Left lobe of liver (tissue), 2 donors: ENCODE data around the gene TUBB6. TPM values are rescaled to one million over a fixed set of nuclear protein-coding genes. Genes with fewer than 3 reads are reported as not detected.
A peak's percentile ranks its signal among the peaks of the same experiment; 100 is the strongest.

ENCODE experiments used
- ATAC-seq: fragments of 200-7000 bp; cut with Tn5 transposase; one replicate; pipeline ENCODE4 v1.9.1; 2020; ENCODE audit warnings: mild to moderate bottlenecking, moderate library complexity
- DNase-seq: peaks from one replicate; pipeline ENCODE4 v3.0.0-alpha.2; 2020; ENCODE audit warnings: low spot score
- total RNA-seq: library from RNA; stranded (reverse); gene quantifications from one replicate; pipeline ENCODE4 v1.2.1, GENCODE V29; 2021
- donor health status: DM: no; HTN: no; CAD: no; lungs with moderate emphysema.
- donor health status: DM: no; HTN: yes; CAD: no.

The TUBB6 gene
- total RNA-seq, 1 donor from 2014 or later: 5.2 TPM

- ATAC-seq (no peak), DNase-seq (no peak)
Observed at GRCh38 chr18:12335503-12335902, 27.5 kb downstream of the TUBB6 start.

- no peak for DNase-seq
- ATAC-seq: no peak
Observed at GRCh38 chr18:12336171-12336613, 28.2 kb downstream of the TUBB6 start.

- peak; percentile 60 for ATAC-seq
- no peak for DNase-seq
Observed at GRCh38 chr18:12336887-12337286, 28.8 kb downstream of the TUBB6 start.

GRCh38 chr18:12338382-12338781 is 30.3 kb downstream of the TUBB6 start:
- DNase-seq (peak; percentile 16), ATAC-seq (no peak)

GRCh38 chr18:12340945-12341660 is 33.1 kb downstream of the TUBB6 start:
- no peak for ATAC-seq

GRCh38 chr18:12342661-12343060 is 34.6 kb downstream of the TUBB6 start:
- DNase-seq (no peak), ATAC-seq (no peak)

More at GRCh38 chr18:12340945-12341660, 33.1 kb downstream of the TUBB6 start:
- DNase-seq: no peak

- ATAC-seq: no peak
- DNase-seq: no peak
Observed at GRCh38 chr18:12345491-12346239, 37.6 kb downstream of the TUBB6 start.

GRCh38 chr18:12346240-12346565 is 38.2 kb downstream of the TUBB6 start:
- no peak for ATAC-seq
- DNase-seq: peak; percentile 24

GRCh38 chr18:12347895-12348294 is 39.9 kb downstream of the TUBB6 start:
- ATAC-seq (no peak), DNase-seq (no peak)

- no peak for DNase-seq
- no peak for ATAC-seq
Observed at GRCh38 chr18:12352188-12352587, 44.1 kb downstream of the TUBB6 start.

GRCh38 chr18:12359515-12359927 is 51.5 kb downstream of the TUBB6 start:
- DNase-seq (no peak), ATAC-seq (no peak)

- DNase-seq: no peak
- ATAC-seq: no peak
Observed at GRCh38 chr18:12361770-12362378, 53.8 kb downstream of the TUBB6 start.

GRCh38 chr18:12362473-12363174 is 54.6 kb downstream of the TUBB6 start:
- DNase-seq (no peak), ATAC-seq (no peak)

GRCh38 chr18:12366379-12366778 is 58.3 kb downstream of the TUBB6 start:
- DNase-seq (no peak), ATAC-seq (no peak)

GRCh38 chr18:12366784-12367183 is 58.7 kb downstream of the TUBB6 start:
- ATAC-seq (no peak), DNase-seq (no peak)

- DNase-seq: no peak
- ATAC-seq: no peak
Observed at GRCh38 chr18:12369211-12369610, 61.2 kb downstream of the TUBB6 start.

- no peak for ATAC-seq
- DNase-seq: no peak
Observed at GRCh38 chr18:12371590-12371989, 63.5 kb downstream of the TUBB6 start.

GRCh38 chr18:12372406-12372805 is 64.4 kb downstream of the TUBB6 start:
- ATAC-seq: no peak
- no peak for DNase-seq

- no peak for ATAC-seq
- no peak for DNase-seq
Observed at GRCh38 chr18:12373116-12373770, 65.2 kb downstream of the TUBB6 start.

- ATAC-seq (no peak), DNase-seq (no peak)
Observed at GRCh38 chr18:12373771-12374116, 65.7 kb downstream of the TUBB6 start.

- ATAC-seq (no peak), DNase-seq (no peak)
Observed at GRCh38 chr18:12374401-12374800, 66.4 kb downstream of the TUBB6 start.
